Measurements from ENCODE around the gene C11orf71.

DNA sequence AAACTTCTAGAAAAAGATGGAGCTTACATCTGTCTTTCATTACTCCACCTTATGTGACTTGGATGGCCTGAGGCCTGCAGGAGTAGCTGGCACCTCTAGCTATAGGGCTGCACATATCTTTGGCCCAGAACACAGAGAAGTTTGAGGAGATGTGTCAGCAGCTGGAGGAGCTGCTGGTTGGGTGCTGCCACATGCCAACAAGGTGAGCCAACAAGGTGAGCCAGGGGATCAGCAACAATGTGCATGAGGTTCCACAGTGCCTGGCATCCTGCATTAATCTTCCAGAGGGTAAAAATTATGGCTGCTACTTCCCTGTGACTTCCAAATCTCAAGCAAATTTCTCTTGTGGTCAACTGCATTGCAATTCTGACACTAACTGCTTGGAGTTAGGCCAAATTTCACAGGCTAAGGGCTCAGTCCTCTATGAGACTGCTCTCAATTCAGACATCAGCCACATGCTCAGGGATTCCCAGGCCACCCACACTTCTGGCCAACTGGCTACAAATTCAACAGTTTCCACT is 16.2 kb upstream of the C11orf71 start:
- TF ChIP-seq, protein P1, sequence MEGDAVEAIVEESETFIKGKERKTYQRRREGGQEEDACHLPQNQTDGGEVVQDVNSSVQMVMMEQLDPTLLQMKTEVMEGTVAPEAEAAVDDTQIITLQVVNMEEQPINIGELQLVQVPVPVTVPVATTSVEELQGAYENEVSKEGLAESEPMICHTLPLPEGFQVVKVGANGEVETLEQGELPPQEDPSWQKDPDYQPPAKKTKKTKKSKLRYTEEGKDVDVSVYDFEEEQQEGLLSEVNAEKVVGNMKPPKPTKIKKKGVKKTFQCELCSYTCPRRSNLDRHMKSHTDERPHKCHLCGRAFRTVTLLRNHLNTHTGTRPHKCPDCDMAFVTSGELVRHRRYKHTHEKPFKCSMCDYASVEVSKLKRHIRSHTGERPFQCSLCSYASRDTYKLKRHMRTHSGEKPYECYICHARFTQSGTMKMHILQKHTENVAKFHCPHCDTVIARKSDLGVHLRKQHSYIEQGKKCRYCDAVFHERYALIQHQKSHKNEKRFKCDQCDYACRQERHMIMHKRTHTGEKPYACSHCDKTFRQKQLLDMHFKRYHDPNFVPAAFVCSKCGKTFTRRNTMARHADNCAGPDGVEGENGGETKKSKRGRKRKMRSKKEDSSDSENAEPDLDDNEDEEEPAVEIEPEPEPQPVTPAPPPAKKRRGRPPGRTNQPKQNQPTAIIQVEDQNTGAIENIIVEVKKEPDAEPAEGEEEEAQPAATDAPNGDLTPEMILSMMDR (IDR thresholded peaks at IDR 0.05; ENCODE audit: low read length): no peak
- TF ChIP-seq EZH2phosphoT487 (IDR thresholded peaks at IDR 0.05; ENCODE audit: low read length): no peak
- TF ChIP-seq EZH2 (optimal IDR thresholded peaks at IDR 0.05; ENCODE audit: low read depth, low read length): no peak

Measured in MM.1S (cell line).